NCI-H2107 treated with DMSO at 0.1 percent for 48 hours (cell line): ENCODE results near the gene PTPN14.

Source experiments
- DNase-seq: peaks from one replicate; lab custom pipeline; 2025; ENCODE audit not compliant: unreplicated experiment; lab: John Stamatoyannopoulos, UW

The PTPN14 gene

DNA sequence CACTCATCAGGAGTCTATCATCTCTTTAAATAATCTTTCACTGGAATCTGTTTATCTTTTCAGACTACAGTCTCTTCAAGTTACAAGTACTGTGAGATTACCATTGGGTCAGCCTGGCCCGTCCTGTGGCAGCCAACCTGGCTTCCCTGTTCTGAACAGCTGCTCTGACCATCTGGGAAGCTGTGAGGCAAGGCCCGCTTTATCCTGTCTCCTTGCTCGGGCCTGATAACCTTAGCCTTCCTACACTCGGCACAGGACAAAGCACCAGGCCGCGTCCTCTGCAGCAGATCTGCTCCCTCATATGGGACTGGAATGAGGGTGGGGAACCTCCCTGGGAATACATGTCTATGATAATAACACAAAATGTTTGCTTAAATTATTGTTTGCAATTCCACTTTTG is 113.3 kb downstream of the PTPN14 start:
- no peak for DNase-seq

DNA sequence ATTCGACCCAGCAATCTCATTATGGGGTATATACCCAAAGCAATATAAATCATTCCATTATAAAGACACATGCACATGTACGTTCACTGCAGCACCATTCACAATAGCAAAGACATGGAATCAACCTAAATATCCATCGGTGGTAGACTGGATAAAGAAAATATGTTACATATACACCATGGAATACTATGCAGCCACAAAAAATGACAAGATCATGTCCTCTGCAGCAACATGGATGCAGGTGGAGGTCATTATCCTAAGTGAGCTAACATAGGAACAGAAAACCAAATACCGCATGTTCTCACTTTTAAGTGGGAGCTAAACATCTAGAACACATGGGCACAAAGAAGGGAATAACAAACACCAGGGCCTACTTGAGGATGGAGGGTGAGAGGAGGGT is 115.5 kb downstream of the PTPN14 start:
- DNase-seq = no peak

DNA sequence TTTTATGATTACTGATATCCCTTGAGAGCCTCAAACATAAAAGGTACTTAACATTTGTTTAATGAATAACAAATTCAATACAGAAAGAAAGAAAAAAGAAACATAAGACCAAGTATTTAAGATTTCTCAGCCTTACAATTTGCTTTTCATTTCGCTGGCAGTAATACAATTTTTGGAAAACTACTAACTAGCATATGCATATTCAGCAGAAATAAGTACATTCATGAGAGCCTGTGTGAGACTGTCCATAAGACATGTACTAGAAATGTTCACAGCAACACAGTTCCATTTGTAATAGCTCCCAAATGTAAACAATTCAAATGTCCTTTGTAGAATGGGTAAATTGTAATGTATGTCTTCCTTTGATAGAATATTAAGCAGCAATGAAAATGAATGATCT is 119.2 kb downstream of the PTPN14 start:
- no peak for DNase-seq

DNA sequence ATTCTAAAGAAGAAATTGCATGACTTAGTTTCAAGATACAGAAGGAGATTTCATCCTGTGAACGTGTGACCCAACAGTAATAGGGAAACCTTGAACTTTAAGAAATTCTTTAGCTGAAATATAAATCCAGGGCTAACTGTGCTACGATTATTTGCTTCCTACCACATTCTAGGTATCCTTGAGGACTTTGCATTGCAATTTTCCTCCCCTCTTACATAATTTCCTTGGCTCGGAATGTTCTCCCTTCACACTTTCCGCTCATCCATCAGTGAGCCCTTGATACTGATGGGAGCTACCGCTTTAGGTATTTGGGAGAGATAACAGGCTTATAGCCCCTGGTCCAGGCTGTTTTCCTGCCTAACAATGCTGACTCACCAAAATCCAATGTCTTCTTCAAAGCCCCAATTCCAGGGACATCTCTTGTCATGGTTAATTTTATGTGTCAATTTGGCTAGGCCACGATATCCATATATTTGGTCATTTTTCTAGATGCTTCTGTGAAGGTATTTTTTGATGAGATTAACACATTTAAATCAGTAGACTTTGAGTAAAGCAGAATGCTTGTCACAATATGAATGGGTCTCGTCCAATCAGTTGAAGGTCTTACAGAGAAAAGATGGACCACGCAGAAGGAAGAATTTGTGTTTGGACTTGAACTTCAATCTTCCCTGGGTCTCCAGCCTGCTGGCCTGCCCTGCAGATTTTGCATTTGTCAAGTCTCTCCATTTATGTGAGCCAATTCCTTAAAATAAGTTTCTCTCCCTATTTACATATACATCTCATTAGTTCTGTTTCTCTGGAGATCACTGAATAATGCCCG is 121.2 kb downstream of the PTPN14 start:
- DNase-seq = no peak

DNA sequence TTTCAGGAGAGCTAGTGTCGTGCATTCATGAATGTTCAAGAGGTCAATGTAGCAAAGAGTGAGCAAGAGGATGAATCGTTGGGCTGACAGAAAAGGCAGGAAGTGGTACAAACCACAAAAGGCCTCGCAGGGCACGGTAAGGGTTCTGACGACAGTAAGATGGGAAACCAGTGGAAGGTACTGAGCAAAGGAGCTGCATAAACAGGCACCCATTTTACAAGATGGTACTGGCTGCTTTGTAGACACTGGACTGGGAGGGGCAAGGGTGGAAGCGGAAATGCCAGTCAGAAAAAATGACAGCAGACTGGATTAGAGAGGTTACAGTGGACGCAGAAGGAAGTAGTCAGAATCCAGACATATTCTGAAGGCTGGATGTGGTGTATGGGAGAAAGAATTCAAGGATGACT is 123.5 kb downstream of the PTPN14 start:
- peak; percentile 78 for DNase-seq

DNA sequence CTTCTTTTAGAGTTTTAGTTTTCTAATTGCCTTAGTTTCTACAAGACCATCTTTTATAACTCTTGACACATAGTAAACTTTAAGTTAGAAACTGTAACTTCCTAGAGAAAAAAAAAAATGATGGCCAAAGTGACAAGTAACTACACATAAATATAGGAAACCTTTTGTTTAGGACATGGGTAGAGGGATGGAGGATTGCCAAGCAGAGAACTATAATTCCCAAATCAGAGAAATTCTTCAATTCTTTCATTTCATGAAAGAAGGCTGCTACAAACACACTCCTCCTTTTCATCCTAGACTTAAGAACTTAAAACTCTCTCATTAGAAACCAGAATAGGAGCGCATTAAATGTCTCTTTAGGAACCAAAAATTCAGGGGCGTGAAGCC is 125.0 kb downstream of the PTPN14 start:
- no peak for DNase-seq

DNA sequence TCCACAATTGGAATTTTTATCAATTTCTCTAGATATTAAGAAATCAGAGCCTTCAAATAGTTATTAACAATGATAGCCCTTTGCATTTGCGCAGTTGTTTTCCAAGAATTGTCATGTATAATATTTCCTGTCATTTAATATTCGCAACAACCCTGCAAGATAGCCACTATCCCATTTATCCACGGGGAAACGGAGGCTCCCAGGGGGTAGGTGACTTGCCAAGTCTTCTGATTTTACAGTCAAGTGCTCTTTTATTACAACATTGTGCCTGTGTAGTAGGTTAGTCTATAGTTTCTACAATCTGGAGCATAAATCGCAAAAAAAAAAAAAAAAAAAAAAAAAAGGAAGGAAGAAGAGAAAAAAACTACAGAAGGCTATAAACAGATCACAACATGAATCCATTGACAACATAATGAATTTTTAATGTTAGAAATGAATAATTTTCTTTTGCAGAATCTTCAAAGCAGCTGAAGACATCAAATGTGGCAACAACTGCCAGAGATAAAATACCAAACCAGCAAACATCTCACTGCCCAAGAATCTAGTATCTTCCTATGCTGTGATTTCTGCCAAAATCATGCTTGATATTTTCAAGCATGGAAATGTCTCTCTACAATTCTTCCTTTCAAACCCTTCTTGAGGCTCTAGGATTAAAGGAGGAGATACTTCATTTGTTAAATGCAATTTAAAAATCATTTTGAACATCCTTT is 125.5 kb downstream of the PTPN14 start:
- no peak for DNase-seq

DNA sequence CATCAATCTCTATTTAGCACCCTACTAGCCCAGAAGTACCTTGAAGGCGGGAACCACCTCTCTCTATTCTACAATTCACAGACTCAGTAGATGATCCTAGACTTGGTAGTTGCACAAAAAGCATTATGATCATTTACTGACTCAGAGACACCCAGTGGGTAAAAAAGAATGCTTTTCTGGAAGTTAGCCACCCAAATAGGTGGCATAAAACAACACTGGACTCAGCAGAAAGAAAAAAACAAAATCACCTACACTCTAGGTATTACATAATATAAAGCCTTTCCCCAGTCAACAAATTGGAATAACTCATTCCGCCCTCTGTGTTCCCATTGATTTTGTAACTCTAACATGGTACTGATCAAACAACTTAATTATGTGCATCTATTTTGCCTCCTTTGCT is 126.3 kb downstream of the PTPN14 start:
- no peak for DNase-seq

DNA sequence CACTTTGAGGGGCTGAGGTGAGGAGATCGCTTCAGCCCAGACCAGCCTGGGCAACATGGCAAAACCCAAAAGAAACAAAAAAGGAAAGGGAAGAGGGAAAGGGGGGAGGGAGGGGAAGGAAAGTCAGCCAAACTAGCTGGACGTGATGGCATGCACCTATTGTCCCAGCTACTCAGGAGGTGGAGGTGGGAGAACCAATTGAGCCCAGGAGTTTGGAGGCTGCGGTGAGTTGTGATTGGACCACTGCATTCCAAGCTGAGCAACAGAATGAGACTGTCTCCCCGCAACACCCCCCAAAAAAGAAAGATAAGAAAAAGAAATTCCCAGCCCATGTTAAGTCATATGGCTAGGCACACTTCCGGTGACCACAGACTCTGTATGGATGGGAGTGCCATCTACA is 128.4 kb downstream of the PTPN14 start:
- DNase-seq = no peak

DNA sequence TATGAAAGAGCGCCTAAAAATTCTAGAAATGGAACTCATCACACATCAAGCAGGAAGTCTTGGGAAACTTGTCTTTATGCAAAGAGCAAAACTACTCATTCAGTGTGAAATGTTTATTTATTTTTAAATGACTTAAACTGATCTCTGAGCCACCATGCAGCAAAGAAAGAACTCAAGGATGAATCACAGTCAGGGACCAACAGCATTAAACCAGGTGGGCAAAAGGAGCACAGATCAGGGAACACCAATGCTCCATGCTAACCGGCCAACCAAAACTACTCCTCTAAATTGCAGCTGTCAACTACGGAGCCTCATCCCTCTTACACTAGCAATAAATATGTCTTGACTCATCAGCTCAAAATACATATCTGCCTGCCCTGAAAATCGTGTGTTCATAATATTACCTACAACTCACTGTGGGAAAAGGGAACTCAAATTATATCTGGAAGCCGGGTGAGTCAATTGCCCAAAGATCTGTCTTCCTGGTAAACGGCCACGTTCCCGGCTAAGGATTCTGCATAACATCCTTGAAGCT is 129.2 kb downstream of the PTPN14 start:
- no peak for DNase-seq

DNA sequence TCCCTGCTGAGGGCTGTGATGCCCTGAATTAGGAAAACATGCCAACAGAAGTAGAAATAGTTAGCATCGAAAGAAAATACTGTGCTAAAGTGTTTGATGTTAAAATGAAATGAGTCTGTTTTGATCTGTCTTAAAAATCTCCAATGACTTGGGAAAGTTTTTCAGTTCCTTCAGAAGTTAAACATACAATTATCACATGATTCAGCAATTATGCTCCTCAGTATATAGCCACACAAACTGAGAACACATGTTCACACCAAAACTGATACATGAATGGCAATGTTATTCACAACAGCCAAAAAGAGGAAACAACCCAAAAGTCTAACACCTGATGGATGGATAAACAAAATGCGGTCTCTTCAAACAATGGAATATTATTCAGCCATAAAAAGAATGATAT is 130.6 kb downstream of the PTPN14 start:
- DNase-seq = no peak

DNA sequence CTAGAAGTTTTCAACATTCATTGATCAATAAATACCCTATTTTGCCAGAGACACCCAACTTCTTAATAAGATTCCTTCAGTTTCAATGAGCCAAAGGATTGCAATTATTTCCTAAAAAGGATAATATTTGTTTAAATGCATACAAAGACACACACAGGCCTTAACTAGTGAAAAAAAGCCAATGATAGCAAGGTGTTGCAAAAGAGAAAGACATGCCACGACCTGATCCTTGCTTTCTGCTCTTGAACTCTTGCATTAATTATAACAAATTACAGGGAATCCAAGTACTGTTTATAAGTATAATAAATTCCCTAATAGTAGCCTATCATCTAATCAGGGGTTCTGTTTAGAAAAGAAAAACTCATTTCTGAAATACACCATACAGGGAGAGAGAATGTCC is 131.1 kb downstream of the PTPN14 start:
- DNase-seq = no peak

DNA sequence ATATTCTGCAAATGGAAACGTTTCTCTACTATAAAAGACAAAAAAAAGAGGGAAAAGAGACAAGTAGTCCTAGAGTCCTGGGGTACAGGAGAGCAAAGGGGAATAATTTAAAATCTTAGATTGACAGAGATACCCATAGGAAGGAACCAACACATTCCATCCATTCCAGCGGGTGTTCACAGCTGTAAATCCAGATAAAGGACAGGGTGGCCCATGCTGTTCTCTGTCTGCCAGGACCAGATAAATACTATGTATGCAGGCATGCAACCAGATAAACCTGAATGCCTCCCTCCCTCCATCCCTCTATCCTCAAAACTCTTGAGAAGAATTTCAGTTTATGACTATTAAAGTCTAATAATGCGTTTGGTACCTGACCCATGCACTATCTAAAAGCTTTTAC is 131.8 kb downstream of the PTPN14 start:
- no peak for DNase-seq

DNA sequence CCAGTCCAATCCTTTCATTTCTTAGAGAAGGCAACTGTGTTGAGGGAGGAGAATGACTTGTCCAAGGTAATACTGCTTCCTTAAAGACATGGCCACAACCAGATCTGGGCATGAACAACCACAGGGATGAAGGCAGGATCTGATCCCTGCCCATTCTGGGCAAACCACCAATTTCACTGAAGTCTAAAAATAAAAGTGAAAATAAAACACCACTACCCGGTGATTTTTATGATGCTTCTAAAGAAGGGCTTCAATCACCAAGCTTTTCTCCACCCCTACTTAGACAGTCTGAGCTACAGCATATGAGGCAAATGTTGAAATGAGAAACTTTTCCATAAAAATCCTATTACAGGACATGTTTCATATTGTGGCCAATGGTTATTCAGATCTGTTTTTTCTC is 133.0 kb downstream of the PTPN14 start:
- no peak for DNase-seq

DNA sequence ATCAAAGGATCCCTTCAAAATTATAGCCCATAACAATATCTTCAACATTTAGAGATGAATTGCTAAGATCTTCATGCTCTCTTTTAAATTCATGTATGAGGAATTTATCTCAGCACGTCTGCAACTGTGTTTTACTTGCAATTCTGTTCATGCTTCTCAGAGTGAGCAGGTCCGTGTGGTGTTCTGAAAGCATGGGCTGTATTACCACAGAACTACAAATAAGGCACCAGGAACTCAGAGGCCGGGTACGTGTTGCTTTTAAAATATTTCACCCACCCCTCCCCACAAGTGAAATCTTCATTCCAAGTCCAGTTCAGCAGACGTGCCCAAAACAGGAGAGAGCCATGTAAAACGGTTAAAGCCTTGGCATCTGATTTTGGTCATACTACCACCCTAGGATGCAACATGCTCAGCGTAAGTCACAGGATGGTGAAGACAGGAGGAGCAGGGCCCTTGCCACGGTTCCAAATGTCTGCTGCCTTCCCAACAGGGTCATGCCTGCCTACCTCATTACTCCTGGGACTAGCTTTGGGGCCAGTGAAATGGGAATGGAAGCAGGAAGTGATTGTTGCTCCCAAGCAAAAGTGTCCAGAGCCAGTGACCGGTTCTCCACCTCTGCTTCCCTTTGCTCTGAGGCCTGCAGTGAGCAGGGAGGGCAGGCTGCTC is 133.7 kb downstream of the PTPN14 start:
- no peak for DNase-seq

DNA sequence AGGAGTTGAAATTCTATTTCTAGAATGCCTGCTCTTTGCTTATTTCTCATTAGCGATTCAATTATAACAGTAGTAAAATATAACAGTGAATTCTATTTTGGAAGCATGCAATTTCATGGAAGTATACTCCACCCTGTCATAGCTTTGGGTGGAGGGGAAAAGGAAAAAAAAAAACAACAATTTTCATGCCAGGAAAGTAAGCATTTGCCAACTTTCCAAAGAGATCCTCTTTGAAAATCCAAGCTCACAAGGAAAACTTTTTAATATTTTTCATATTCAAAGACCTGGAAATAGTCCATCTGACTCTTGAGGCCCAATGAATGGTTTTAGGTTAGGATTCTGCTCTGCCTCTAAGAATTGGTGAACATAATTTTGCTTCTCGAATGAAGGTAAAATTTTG is 134.5 kb downstream of the PTPN14 start:
- DNase-seq = no peak

DNA sequence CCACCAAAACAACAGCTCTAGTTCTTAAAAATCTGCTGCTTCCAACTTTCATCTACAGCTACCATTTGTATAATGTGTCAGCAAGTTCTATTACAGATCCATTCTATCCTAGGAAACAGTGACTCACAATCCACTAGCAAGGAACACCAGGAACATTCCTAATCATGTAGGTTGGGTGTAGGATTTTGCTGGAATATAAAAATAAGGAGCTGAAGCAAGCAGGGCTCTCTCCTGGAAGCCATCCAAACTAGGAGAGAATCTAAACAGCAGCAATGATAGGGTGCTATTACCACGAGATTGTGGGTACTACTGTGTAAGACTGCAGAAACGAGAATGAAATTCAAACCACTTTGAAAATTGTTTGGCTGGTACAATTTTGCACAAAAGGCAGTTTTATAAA is 135.0 kb downstream of the PTPN14 start:
- no peak for DNase-seq

DNA sequence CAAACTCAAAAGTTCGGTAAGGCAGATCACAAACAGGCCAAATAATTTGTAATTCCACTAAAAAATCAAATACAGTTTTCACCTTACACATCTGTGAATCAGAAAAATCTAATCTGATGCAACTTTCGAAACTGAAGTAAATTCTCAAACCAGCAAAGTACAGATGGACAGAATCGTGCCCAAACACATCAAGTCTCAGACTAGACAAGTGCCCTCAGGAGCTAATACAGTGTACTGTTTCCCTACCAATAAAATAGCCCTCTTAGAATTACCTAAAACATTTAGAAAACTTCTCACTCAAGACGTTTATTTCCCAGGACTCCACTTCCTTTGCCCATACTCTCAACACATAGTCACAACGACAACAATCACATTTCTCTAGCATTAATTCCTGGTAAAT is 136.3 kb downstream of the PTPN14 start:
- DNase-seq = no peak

DNA sequence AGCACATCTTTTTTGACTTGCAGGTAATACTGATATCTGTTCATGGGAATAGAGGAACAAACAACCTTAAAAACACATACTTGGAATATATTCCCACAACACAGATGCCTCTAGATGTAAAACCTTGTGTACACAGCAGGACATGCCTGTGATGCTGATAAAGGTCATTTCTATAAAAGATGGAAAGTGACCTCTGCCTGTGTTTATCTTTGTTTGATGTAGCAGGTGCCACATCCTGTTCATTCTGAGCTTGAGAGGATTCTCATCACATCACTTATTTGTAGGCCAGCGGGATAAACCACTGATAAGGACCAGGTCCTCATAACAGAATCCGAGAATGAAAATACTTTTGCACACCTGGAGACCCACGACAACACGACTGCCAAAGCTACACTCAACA is 136.7 kb downstream of the PTPN14 start:
- DNase-seq = no peak

DNA sequence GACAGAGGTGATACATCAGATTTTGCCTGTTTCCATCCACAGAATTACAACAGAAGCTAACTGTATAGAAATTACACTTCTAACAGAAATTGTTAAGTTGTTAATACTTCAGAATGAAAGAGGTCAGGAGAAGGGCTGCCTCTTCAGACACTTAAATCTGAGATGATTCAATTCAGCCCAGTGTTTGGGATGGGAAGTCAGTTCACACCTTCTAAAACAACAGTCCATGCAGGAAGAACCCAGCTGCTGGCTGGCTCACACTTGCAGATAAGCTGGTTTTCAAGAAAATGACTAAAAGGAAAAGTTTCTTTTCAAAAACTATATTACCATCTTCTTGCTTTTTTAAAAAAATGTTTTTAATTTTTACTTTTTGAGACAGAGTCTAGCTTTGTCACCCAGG is 138.1 kb downstream of the PTPN14 start:
- DNase-seq = no peak

DNA sequence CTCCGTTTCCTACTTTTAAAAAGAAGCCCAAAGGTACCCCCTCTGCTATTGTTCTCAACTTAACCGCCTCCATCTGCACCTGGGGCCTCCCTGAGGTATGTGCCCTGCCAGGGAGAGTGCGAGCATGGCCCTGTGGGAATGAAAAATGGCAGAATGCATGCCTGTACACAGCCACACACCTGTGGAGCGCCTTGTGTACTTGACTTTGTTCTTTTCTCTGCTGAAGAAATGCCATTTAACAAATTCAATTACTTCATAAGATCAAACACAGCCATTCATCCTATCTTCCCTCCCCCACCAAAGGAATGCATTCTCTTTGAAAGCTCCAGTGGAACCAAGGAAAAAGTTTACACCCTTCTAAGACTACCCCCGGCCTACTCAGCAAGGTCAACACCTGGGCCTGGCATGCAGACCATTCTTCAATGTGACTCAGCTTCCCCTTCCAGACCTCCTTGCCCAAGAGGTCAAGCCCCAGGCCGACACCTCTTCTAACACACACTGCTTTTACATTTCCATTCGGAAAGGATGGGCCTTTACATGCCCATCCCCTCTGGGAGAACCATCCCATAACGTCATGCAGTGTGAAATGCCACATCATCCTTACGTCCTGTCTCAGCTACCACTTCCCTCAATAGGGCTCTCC is 146.7 kb downstream of the PTPN14 start:
- no peak for DNase-seq
